SK-N-SH treated with all-trans-retinoic acid at 6 μM for 48 hours (cell line): ENCODE results near the gene HADH.

Source experiments
- ATAC-seq: fragments of 200-7000 bp; cut with Tn5 transposase; 3 replicates; pipeline ENCODE4 v1.9.1; 2020; ENCODE audit warnings: mild to moderate bottlenecking, moderate library complexity
- BACH2 ChIP-seq: fragments of 250-450 bp; sonication (Bioruptor Pico); IDR thresholded peaks from 2 replicates; pipeline ENCODE4 v1.9.0; 2021; ENCODE audit warnings: mild to moderate bottlenecking, borderline replicate concordance
- CSDC2 ChIP-seq: fragments of 250-450 bp; sonication (Bioruptor Pico); IDR thresholded peaks from 2 replicates; pipeline ENCODE4 v1.5.0; 2020; ENCODE audit warnings: mild to moderate bottlenecking, moderate library complexity
- GLIS3 ChIP-seq: fragments of 250-450 bp; sonication (Bioruptor Pico); IDR thresholded peaks from 2 replicates; pipeline ENCODE4 v1.5.0; 2020; ENCODE audit warnings: mild to moderate bottlenecking, moderate library complexity
- ISL1 ChIP-seq: fragments of 250-450 bp; sonication (Bioruptor Pico); IDR thresholded peaks from 2 replicates; pipeline ENCODE4 v2.1.2; 2022; ENCODE audit warnings: mild to moderate bottlenecking, moderate library complexity
- OSR1 ChIP-seq: fragments of 250-450 bp; sonication (Bioruptor Pico); IDR thresholded peaks from 2 replicates; pipeline ENCODE4 v1.8.0; 2022; ENCODE audit warnings: moderate library complexity, mild to moderate bottlenecking, inconsistent platforms
- PPARA ChIP-seq: fragments of 250-450 bp; sonication (Bioruptor Pico); IDR thresholded peaks from 2 replicates; pipeline ENCODE4 v1.5.0; 2020; ENCODE audit warnings: mild to moderate bottlenecking, borderline replicate concordance
- SNAI2 ChIP-seq: fragments of 250-450 bp; sonication (Bioruptor Pico); IDR thresholded peaks from 2 replicates; pipeline ENCODE4 v1.5.0; 2020; ENCODE audit warnings: mild to moderate bottlenecking, moderate library complexity
- TCF4 ChIP-seq: fragments of 250-450 bp; sonication (Bioruptor Pico); IDR thresholded peaks from 2 replicates; pipeline ENCODE4 v1.8.0; 2021; ENCODE audit warnings: mild to moderate bottlenecking, moderate library complexity, borderline replicate concordance
- TOX ChIP-seq: fragments of 250-450 bp; sonication (Bioruptor Pico); IDR thresholded peaks from 2 replicates; pipeline ENCODE4 v1.8.0; 2021; ENCODE audit warnings: mild to moderate bottlenecking, moderate library complexity, borderline replicate concordance
- ZFP3 ChIP-seq: fragments of 250-450 bp; sonication (Bioruptor Pico); IDR thresholded peaks from 2 replicates; pipeline ENCODE4 v1.5.0; 2020; ENCODE audit warnings: mild to moderate bottlenecking, moderate library complexity
- ZFP30 ChIP-seq: fragments of 450-650 bp; formaldehyde crosslinking; IDR thresholded peaks from 2 replicates; pipeline ENCODE4 v1.5.0; 2022; ENCODE audit warnings: mild to moderate bottlenecking, moderate library complexity
- ZNF70 ChIP-seq: fragments of 450-650 bp; formaldehyde crosslinking; IDR thresholded peaks from 2 replicates; pipeline ENCODE4 v1.5.0; 2020; ENCODE audit warnings: mild to moderate bottlenecking, moderate library complexity
- ZNF8 ChIP-seq: fragments of 450-650 bp; formaldehyde crosslinking; IDR thresholded peaks from 2 replicates; pipeline ENCODE4 v1.5.0; 2020; ENCODE audit warnings: mild to moderate bottlenecking, moderate library complexity
- TF ChIP-seq, protein P1 (sequence below): fragments of 250-450 bp; sonication (Bioruptor Pico); IDR thresholded peaks from 2 replicates; pipeline ENCODE4 v1.5.0; 2020; ENCODE audit warnings: mild to moderate bottlenecking, moderate library complexity
- TF ChIP-seq, protein P2 (sequence below): fragments of 250-450 bp; sonication (Bioruptor Pico); IDR thresholded peaks from 2 replicates; pipeline ENCODE4 v1.8.0; 2021; ENCODE audit warnings: low read depth, mild to moderate bottlenecking, moderate library complexity, borderline replicate concordance
- TF ChIP-seq, protein P3 (sequence below): fragments of 250-450 bp; sonication (Bioruptor Pico); IDR thresholded peaks from 2 replicates; pipeline ENCODE4 v1.5.1; 2020; ENCODE audit warnings: low read depth, mild to moderate bottlenecking, moderate library complexity
- TF ChIP-seq, protein P4 (sequence below): fragments of 250-450 bp; sonication (Bioruptor Pico); IDR thresholded peaks from 2 replicates; pipeline ENCODE4 v1.8.0; 2020; ENCODE audit warnings: mild to moderate bottlenecking, moderate library complexity, borderline replicate concordance

HADH gene

DNA sequence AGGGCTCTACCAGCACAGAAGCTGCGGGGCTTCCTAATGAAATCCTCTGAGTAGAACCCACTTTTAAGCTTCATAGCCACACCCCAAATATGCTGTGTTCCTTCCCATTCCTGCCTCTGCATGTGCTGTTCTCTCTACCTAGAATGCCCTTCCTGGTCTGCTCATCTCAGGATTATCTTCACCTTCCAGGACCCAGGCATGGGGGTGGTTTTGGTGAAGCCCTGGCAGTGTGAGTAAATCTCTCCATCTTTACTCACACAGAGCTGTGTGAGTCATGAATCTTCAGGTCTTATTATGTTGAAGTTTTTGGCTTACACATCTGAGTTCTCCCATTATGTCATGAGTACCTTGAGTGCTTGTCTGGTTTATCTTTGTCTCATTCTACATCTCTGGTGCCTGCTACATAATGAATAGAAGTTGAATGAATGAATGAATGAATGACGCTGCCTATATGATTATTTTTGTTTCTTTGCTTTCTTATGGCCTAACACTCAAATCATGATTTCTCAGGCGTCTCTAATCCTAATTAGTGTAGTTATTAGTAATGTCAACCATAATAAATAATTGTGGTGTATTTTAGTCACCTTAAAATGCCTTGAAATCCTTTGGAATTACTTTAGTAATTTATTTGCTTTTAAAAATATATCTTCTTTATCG lies 41.9 kb downstream of the HADH start:
- no peak for ATAC-seq
- no peak for TF ChIP-seq TOX (CRISPR knock-in tag)
- TF ChIP-seq SNAI2 (CRISPR knock-in tag) = no peak
- no peak for TF ChIP-seq OSR1 (CRISPR knock-in tag)

DNA sequence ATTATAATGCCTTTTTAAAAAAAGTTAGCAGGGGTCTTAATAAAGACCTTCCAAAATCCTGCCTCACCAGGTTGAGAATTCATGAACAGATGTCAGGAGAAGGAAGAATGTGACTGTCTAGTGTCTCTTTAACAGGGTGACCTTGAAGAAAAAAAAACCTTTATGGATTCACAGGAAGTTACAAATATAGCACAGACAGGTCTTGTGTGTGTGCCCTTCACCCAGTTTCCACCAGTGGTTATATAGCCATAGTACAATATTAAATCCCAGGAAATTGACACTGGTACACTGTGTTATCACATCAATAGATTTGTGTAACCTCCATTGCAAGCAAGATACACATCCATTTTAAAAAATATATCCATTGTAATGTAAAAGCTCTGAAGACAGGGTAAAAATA lies 43.7 kb downstream of the HADH start:
- TF ChIP-seq, protein P1, sequence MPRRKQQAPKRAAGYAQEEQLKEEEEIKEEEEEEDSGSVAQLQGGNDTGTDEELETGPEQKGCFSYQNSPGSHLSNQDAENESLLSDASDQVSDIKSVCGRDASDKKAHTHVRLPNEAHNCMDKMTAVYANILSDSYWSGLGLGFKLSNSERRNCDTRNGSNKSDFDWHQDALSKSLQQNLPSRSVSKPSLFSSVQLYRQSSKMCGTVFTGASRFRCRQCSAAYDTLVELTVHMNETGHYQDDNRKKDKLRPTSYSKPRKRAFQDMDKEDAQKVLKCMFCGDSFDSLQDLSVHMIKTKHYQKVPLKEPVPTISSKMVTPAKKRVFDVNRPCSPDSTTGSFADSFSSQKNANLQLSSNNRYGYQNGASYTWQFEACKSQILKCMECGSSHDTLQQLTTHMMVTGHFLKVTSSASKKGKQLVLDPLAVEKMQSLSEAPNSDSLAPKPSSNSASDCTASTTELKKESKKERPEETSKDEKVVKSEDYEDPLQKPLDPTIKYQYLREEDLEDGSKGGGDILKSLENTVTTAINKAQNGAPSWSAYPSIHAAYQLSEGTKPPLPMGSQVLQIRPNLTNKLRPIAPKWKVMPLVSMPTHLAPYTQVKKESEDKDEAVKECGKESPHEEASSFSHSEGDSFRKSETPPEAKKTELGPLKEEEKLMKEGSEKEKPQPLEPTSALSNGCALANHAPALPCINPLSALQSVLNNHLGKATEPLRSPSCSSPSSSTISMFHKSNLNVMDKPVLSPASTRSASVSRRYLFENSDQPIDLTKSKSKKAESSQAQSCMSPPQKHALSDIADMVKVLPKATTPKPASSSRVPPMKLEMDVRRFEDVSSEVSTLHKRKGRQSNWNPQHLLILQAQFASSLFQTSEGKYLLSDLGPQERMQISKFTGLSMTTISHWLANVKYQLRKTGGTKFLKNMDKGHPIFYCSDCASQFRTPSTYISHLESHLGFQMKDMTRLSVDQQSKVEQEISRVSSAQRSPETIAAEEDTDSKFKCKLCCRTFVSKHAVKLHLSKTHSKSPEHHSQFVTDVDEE (CRISPR knock-in tag) = no peak
- TF ChIP-seq OSR1 (CRISPR knock-in tag) (no peak), GLIS3 (CRISPR knock-in tag) (no peak), ZNF8 (no peak)
- TF ChIP-seq, protein P2, sequence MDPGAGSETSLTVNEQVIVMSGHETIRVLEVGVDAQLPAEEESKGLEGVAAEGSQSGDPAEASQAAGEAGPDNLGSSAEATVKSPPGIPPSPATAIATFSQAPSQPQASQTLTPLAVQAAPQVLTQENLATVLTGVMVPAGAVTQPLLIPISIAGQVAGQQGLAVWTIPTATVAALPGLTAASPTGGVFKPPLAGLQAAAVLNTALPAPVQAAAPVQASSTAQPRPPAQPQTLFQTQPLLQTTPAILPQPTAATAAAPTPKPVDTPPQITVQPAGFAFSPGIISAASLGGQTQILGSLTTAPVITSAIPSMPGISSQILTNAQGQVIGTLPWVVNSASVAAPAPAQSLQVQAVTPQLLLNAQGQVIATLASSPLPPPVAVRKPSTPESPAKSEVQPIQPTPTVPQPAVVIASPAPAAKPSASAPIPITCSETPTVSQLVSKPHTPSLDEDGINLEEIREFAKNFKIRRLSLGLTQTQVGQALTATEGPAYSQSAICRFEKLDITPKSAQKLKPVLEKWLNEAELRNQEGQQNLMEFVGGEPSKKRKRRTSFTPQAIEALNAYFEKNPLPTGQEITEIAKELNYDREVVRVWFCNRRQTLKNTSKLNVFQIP (CRISPR knock-in tag) = no peak
- TF ChIP-seq, protein P3, sequence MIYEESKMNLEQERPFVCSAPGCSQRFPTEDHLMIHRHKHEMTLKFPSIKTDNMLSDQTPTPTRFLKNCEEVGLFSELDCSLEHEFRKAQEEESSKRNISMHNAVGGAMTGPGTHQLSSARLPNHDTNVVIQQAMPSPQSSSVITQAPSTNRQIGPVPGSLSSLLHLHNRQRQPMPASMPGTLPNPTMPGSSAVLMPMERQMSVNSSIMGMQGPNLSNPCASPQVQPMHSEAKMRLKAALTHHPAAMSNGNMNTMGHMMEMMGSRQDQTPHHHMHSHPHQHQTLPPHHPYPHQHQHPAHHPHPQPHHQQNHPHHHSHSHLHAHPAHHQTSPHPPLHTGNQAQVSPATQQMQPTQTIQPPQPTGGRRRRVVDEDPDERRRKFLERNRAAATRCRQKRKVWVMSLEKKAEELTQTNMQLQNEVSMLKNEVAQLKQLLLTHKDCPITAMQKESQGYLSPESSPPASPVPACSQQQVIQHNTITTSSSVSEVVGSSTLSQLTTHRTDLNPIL (CRISPR knock-in tag) = no peak
- no peak for ATAC-seq

DNA sequence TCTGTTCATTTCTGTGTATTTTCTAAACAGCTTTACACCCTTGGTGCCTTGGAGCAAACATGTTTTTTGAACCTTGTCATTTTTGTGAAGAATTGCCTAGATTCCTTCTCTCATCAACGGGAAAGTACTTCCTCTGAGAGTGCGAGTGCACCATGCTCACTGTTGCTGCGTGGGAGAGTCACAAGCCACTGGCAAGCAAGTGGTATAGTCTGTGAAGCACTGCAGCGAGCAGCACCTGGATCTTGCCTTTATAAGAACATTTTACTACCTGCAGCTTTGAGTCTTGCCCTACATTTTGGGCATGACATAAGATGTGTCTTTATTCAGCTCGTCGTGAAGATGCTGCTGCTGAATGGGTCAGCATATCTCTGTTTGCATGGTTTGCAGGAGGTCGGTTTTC lies 44.9 kb downstream of the HADH start:
- TF ChIP-seq BACH2 = no peak
- TF ChIP-seq, protein P1 (CRISPR knock-in tag) = no peak
- no peak for TF ChIP-seq ZFP30 (CRISPR knock-in tag)
- TF ChIP-seq OSR1 (CRISPR knock-in tag) = no peak
- no peak for TF ChIP-seq ZNF8
- TF ChIP-seq CSDC2 (CRISPR knock-in tag) = no peak
- no peak for TF ChIP-seq ZNF70
- TF ChIP-seq TOX (CRISPR knock-in tag) = no peak
- TF ChIP-seq ZFP3 (CRISPR knock-in tag) = no peak
- ATAC-seq = no peak

DNA sequence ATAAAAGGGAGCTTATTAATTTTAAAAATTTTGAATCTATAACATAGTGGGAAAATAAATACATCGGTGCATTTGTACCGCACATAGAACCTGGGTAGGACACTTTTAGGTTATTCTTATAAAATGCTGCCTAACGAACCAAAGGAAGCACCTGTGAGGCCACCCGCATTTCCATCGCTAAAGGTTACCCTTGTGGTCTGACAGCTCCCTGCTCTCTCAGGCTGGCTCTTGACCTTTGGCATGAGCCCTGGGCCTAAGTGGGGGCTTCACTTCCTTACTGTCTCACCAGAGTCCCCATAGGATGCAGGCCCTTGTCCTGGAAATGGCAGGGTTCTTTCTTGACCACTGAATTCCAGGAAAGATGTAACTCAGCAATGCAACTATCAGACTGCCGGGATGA lies 46.0 kb downstream of the HADH start:
- no peak for TF ChIP-seq ZFP30 (CRISPR knock-in tag)
- TF ChIP-seq BACH2 = no peak
- no peak for TF ChIP-seq ISL1
- TF ChIP-seq ZFP3 (CRISPR knock-in tag) = no peak
- TF ChIP-seq, protein P4, sequence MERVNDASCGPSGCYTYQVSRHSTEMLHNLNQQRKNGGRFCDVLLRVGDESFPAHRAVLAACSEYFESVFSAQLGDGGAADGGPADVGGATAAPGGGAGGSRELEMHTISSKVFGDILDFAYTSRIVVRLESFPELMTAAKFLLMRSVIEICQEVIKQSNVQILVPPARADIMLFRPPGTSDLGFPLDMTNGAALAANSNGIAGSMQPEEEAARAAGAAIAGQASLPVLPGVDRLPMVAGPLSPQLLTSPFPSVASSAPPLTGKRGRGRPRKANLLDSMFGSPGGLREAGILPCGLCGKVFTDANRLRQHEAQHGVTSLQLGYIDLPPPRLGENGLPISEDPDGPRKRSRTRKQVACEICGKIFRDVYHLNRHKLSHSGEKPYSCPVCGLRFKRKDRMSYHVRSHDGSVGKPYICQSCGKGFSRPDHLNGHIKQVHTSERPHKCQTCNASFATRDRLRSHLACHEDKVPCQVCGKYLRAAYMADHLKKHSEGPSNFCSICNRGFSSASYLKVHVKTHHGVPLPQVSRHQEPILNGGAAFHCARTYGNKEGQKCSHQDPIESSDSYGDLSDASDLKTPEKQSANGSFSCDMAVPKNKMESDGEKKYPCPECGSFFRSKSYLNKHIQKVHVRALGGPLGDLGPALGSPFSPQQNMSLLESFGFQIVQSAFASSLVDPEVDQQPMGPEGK = no peak
- TF ChIP-seq TCF4 (CRISPR knock-in tag) = no peak
- no peak for TF ChIP-seq ZNF70
- no peak for TF ChIP-seq PPARA (CRISPR knock-in tag)
- TF ChIP-seq, protein P1 (CRISPR knock-in tag) = no peak
- no peak for TF ChIP-seq GLIS3 (CRISPR knock-in tag)
- no peak for TF ChIP-seq ZNF8
- ATAC-seq = no peak
